Measurements from ENCODE around the gene TEKT5. TPM values are rescaled to one million over a fixed set of nuclear protein-coding genes. Genes with fewer than 3 reads are reported as not detected.

The TEKT5 gene
- total RNA-seq, 1 experiment from 2014 or later = not detected

DNA sequence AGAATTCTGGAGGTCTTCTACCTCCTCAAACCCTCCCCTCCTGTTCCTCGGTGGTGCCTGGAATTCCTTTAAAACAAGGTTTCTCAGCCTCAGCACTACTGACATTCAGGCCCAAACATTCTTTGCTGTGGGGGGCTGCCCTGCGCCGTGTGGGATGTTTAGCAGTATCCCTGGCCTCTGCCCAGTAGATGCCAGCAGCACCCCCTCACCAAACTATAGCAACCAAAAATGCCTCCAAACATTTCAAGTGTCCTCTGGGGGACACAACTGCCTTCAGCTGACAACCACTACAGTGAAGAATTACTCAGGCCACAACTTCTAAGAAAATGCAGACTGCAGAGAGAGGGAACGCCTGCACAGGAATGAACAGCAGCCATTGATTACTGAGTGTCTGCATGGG lies 28.4 kb downstream of the TEKT5 start:
- Mint-ChIP-seq H3K36me3 (ENCODE audit: insufficient read depth, unreplicated experiment) (no peaks in the 10 kb centered on the region), H3K4me3 (ENCODE audit: unreplicated experiment) (no peak overlapping the region), H3K27ac (ENCODE audit: unreplicated experiment) (no peak overlapping the region), H3K9me3 (ENCODE audit: unreplicated experiment) (no peaks in the 10 kb centered on the region), H3K4me1 (ENCODE audit: low read depth, unreplicated experiment) (peaks cover 5% of the 10 kb centered on the region), H3K27me3 (ENCODE audit: insufficient read depth, unreplicated experiment) (no peaks in the 10 kb centered on the region)
- ChIA-PET CTCF (no interaction called here), POLR2A (no interaction called here)
- Histone ChIP-seq H3K4me1 (no peaks in the 10 kb centered on the region), H3K9me3 (no peaks in the 10 kb centered on the region), H3K4me3 (ENCODE audit: low read depth, low read length) (no peak overlapping the region), H3K36me3 (ENCODE audit: control insufficient read depth, insufficient read depth, low read length) (no peaks in the 10 kb centered on the region), H3K27me3 (replicated peaks; ENCODE audit: control insufficient read depth, insufficient read depth, low read length) (no peaks in the 10 kb centered on the region)
- intact Hi-C loops (cut with micrococcal nuclease; ENCODE audit: unreplicated experiment) = loop anchor here (5.0 to 10.0 kb wide), 2 partner anchors 69 to 139 kb away; no protein-coding TSS in a partner anchor
- TF ChIP-seq, protein P1, sequence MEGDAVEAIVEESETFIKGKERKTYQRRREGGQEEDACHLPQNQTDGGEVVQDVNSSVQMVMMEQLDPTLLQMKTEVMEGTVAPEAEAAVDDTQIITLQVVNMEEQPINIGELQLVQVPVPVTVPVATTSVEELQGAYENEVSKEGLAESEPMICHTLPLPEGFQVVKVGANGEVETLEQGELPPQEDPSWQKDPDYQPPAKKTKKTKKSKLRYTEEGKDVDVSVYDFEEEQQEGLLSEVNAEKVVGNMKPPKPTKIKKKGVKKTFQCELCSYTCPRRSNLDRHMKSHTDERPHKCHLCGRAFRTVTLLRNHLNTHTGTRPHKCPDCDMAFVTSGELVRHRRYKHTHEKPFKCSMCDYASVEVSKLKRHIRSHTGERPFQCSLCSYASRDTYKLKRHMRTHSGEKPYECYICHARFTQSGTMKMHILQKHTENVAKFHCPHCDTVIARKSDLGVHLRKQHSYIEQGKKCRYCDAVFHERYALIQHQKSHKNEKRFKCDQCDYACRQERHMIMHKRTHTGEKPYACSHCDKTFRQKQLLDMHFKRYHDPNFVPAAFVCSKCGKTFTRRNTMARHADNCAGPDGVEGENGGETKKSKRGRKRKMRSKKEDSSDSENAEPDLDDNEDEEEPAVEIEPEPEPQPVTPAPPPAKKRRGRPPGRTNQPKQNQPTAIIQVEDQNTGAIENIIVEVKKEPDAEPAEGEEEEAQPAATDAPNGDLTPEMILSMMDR (IDR thresholded peaks at IDR 0.05; ENCODE audit: insufficient read depth in 1 of 2, low read depth in 1 of 2, low read length in 1 of 2, severe bottlenecking in 1 of 2, unreplicated experiment in 1 of 2) = no peak
- no TSS peak for BruUV-seq (replicated peaks)
- DNase-seq = no peak

GRCh38 chr16:10665166-10665565 lies 29.6 kb downstream of the TEKT5 start:
- Mint-ChIP-seq H3K36me3 (ENCODE audit: insufficient read depth, unreplicated experiment) (no peaks in the 10 kb centered on the region), H3K27me3 (ENCODE audit: insufficient read depth, unreplicated experiment) (no peaks in the 10 kb centered on the region), H3K4me1 (ENCODE audit: low read depth, unreplicated experiment) (peaks cover 5% of the 10 kb centered on the region), H3K4me3 (ENCODE audit: unreplicated experiment) (no peak overlapping the region), H3K9me3 (ENCODE audit: unreplicated experiment) (no peaks in the 10 kb centered on the region), H3K27ac (ENCODE audit: unreplicated experiment) (peak overlapping the region; percentile 8)
- 0 out of 2 replicates have a peak, but pooled peaks cover 3% of the 10 kb centered on the region for H3K4me1 ChIP-seq
- DNase-seq = no peak
- intact Hi-C loops (cut with micrococcal nuclease; ENCODE audit: unreplicated experiment) = loop anchor here (5.0 to 10.0 kb wide), 2 partner anchors 70 to 138 kb away; no protein-coding TSS in a partner anchor
- CTCF ChIA-PET = no interaction called here
- no TSS peak for BruUV-seq (replicated peaks)
- H3K4me3 ChIP-seq (ENCODE audit: low read depth, low read length) = no peak overlapping the region
- POLR2A ChIA-PET = no interaction called here
- no peaks in the 10 kb centered on the region for H3K36me3 ChIP-seq (ENCODE audit: control insufficient read depth, insufficient read depth, low read length)
- TF ChIP-seq, protein P1 (IDR thresholded peaks at IDR 0.05; ENCODE audit: insufficient read depth in 1 of 2, low read depth in 1 of 2, low read length in 1 of 2, severe bottlenecking in 1 of 2, unreplicated experiment in 1 of 2) = no peak
- H3K9me3 ChIP-seq = no peaks in the 10 kb centered on the region
- H3K27me3 ChIP-seq (replicated peaks; ENCODE audit: control insufficient read depth, insufficient read depth, low read length) = no peaks in the 10 kb centered on the region

- no TSS peak for BruUV-seq (replicated peaks)
- Mint-ChIP-seq H3K4me1 (ENCODE audit: low read depth, unreplicated experiment) (peaks cover 5% of the 10 kb centered on the region), H3K27me3 (ENCODE audit: insufficient read depth, unreplicated experiment) (no peaks in the 10 kb centered on the region), H3K27ac (ENCODE audit: unreplicated experiment) (no peak overlapping the region), H3K9me3 (ENCODE audit: unreplicated experiment) (no peaks in the 10 kb centered on the region), H3K4me3 (ENCODE audit: unreplicated experiment) (no peak overlapping the region), H3K36me3 (ENCODE audit: insufficient read depth, unreplicated experiment) (no peaks in the 10 kb centered on the region)
- TF ChIP-seq, protein P1 (IDR thresholded peaks at IDR 0.05; ENCODE audit: insufficient read depth in 1 of 2, low read depth in 1 of 2, low read length in 1 of 2, severe bottlenecking in 1 of 2, unreplicated experiment in 1 of 2) = no peak
- H3K36me3 ChIP-seq (ENCODE audit: control insufficient read depth, insufficient read depth, low read length) = no peaks in the 10 kb centered on the region
- no peaks in the 10 kb centered on the region for H3K9me3 ChIP-seq
- 0 out of 2 replicates have a peak, but pooled peaks cover 6% of the 10 kb centered on the region for H3K4me1 ChIP-seq
- DNase-seq = no peak
- intact Hi-C loops (cut with micrococcal nuclease; ENCODE audit: unreplicated experiment) = loop anchor here (5.0 to 10.0 kb wide), 2 partner anchors 70 to 137 kb away; no protein-coding TSS in a partner anchor
- ChIA-PET CTCF (no interaction called here), POLR2A (no interaction called here)
- H3K4me3 ChIP-seq (ENCODE audit: low read depth, low read length) = no peak overlapping the region
- no peaks in the 10 kb centered on the region for H3K27me3 ChIP-seq (replicated peaks; ENCODE audit: control insufficient read depth, insufficient read depth, low read length)
Observed at GRCh38 chr16:10664720-10665126, 30.0 kb downstream of the TEKT5 start.

Measured in Caco-2 (cell line).